ENCODE data around the gene TBC1D3C.
"Not testable (repeated sequence)": the region's sequence is repeated elsewhere in the genome, so short reads cannot be mapped to it uniquely, and the experiment has no call there.

The TBC1D3C gene

GRCh38 chr17:38068534-38068933 is at the start of gene TBC1D3C:
TBC1D3C (minus strand) TSS chr17:38068634; CDS start chr17:38067066, 1,568 bp downstream.
- not testable (repeated sequence) for H3K27ac ChIP-seq (ENCODE audit: low read depth, low read length); H3K27me3 ChIP-seq (ENCODE audit: control insufficient read depth, insufficient read depth, low read length); H3K4me1 ChIP-seq (ENCODE audit: control insufficient read depth, insufficient read depth, low read length); H3K36me3 ChIP-seq (ENCODE audit: control insufficient read depth, insufficient read depth, low read length); H3K4me3 ChIP-seq (ENCODE audit: low read length); H3K9ac ChIP-seq (ENCODE audit: low read length)

GRCh38 chr17:38099262-38099661 is 30.8 kb upstream of the TBC1D3C start:
- H3K27me3 ChIP-seq (ENCODE audit: control insufficient read depth, insufficient read depth, low read length); H3K4me1 ChIP-seq (ENCODE audit: control insufficient read depth, insufficient read depth, low read length); H3K36me3 ChIP-seq (ENCODE audit: control insufficient read depth, insufficient read depth, low read length); H3K27ac ChIP-seq (ENCODE audit: low read depth, low read length); H3K9ac ChIP-seq (ENCODE audit: low read length); H3K4me3 ChIP-seq (ENCODE audit: low read length): not testable (repeated sequence)

- not testable (repeated sequence) for H3K27me3 ChIP-seq (ENCODE audit: control insufficient read depth, insufficient read depth, low read length); H3K4me1 ChIP-seq (ENCODE audit: control insufficient read depth, insufficient read depth, low read length); H3K27ac ChIP-seq (ENCODE audit: low read depth, low read length); H3K4me3 ChIP-seq (ENCODE audit: low read length); H3K36me3 ChIP-seq (ENCODE audit: control insufficient read depth, insufficient read depth, low read length); H3K9ac ChIP-seq (ENCODE audit: low read length)
These were observed 25.7 kb upstream of the TBC1D3C start for GRCh38 chr17:38094059-38094694.

GRCh38 chr17:38088120-38088519 is 19.7 kb upstream of the TBC1D3C start:
- H3K36me3 ChIP-seq (ENCODE audit: control insufficient read depth, insufficient read depth, low read length); H3K9ac ChIP-seq (ENCODE audit: low read length); H3K4me1 ChIP-seq (ENCODE audit: control insufficient read depth, insufficient read depth, low read length); H3K27ac ChIP-seq (ENCODE audit: low read depth, low read length); H3K4me3 ChIP-seq (ENCODE audit: low read length); H3K27me3 ChIP-seq (ENCODE audit: control insufficient read depth, insufficient read depth, low read length): not testable (repeated sequence)

- H3K36me3 ChIP-seq (ENCODE audit: control insufficient read depth, insufficient read depth, low read length); H3K27me3 ChIP-seq (ENCODE audit: control insufficient read depth, insufficient read depth, low read length); H3K4me1 ChIP-seq (ENCODE audit: control insufficient read depth, insufficient read depth, low read length); H3K9ac ChIP-seq (ENCODE audit: low read length); H3K27ac ChIP-seq (ENCODE audit: low read depth, low read length); H3K4me3 ChIP-seq (ENCODE audit: low read length): not testable (repeated sequence)
These were observed 18.9 kb upstream of the TBC1D3C start for GRCh38 chr17:38087344-38087743.
